Measurements from ENCODE around the gene ANKRD55.
"Not testable (repeated sequence)": the region's sequence is repeated elsewhere in the genome, so short reads cannot be mapped to it uniquely, and the experiment has no call there.

ANKRD55 gene

DNA sequence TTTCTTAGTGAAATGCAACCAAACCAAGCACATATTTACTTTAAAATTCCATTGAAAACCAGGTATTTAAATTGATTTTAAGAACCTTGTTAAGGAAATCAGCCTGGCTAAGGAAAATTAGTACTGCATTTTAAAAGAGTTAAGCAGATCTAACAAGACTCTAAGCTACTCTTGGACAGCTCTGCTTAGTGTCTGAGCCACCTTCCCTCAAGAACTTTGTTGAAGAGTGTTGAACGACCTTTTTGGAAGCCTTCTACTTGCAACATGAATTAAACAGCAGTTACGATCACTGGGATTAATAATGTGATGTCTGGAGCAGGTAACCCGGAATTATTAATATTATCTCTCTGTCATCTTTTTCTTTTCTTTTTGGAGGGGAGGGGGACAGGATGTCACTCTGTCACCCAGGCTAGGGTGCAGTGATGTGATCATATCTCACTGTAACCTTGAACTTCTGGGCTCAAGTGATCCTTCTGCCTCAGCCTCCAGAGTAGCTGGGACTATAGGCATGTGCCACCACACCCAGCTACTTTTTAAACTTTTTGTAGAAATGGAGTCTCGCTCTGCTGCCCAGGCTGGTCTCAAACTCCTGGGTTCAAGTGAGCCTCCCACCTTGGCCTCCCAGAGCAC is 74.7 kb downstream of the ANKRD55 start:
- peaks cover 3% of the 10 kb centered on the region for H3K27me3 Mint-ChIP-seq (ENCODE audit: low read depth, poor library complexity)
- no peak overlapping the region for H3K27ac Mint-ChIP-seq
- no peaks in the 10 kb centered on the region for H3K36me3 Mint-ChIP-seq (ENCODE audit: low read depth)
- no peak for DNase-seq
- H3K4me1 Mint-ChIP-seq: peaks cover 73% of the 10 kb centered on the region
- TF ChIP-seq, protein P1, sequence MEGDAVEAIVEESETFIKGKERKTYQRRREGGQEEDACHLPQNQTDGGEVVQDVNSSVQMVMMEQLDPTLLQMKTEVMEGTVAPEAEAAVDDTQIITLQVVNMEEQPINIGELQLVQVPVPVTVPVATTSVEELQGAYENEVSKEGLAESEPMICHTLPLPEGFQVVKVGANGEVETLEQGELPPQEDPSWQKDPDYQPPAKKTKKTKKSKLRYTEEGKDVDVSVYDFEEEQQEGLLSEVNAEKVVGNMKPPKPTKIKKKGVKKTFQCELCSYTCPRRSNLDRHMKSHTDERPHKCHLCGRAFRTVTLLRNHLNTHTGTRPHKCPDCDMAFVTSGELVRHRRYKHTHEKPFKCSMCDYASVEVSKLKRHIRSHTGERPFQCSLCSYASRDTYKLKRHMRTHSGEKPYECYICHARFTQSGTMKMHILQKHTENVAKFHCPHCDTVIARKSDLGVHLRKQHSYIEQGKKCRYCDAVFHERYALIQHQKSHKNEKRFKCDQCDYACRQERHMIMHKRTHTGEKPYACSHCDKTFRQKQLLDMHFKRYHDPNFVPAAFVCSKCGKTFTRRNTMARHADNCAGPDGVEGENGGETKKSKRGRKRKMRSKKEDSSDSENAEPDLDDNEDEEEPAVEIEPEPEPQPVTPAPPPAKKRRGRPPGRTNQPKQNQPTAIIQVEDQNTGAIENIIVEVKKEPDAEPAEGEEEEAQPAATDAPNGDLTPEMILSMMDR (IDR thresholded peaks at IDR 0.05): no peak
- H3K9me3 Mint-ChIP-seq: no peaks in the 10 kb centered on the region
- H3K4me3 Mint-ChIP-seq: no peak overlapping the region

DNA sequence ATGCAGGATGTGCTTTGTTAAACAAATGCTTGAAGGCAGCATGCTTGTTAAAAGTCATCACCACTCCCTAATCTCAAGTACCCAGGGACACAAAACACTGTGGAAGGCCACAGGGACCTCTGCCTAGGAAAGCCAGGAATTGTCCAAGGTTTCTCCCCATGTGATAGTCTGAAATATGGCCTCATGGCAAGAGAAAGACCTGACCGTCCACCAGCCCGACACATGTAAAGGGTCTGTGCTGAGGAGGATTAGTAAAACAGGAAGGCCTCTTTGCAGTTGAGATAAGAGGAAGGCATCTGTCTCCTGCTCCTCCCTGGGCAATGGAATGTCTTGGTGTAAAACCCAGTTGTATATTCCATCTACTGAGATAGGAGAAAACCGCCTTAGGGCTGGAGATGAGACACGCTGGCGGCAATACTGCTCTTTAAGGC is 75.9 kb downstream of the ANKRD55 start:
- H3K36me3 Mint-ChIP-seq (ENCODE audit: low read depth); H3K4me3 Mint-ChIP-seq; H3K9me3 Mint-ChIP-seq; H3K27me3 Mint-ChIP-seq (ENCODE audit: low read depth, poor library complexity); DNase-seq: not testable (repeated sequence)
- peak overlapping the region; percentile 97 for H3K27ac Mint-ChIP-seq
- peaks cover 68% of the 10 kb centered on the region for H3K4me1 Mint-ChIP-seq

DNA sequence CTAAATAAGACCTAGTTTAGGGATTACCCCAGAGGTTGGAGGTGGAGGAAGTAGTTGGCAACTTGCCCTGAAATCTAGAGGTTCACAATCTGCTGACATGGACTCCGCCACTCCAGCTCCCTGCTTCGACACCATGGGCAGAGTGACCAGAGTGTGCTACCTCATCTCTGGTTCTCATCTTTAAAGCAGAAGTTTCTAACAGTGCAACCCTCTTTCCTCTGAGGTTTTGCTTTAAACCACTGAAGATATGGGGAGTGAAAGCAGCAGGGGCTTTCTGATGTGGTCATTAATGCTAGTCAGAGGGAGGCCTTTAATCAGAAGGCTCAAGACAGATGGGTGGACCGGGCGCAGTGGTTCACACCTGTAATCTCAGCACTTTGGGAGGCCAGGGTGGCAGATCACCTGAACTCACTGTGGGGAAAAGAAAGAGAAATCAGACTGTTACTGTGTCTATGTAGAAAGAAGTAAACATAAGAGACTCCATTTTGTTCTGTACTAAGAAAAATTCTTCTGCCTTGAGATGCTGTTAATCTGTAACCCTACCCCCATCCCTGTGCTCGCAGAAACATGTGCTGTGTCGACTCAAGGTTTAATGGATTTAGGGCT is 76.4 kb downstream of the ANKRD55 start:
- H3K4me1 Mint-ChIP-seq: peaks cover 68% of the 10 kb centered on the region
- not testable (repeated sequence) for H3K4me3 Mint-ChIP-seq; H3K27me3 Mint-ChIP-seq (ENCODE audit: low read depth, poor library complexity); H3K36me3 Mint-ChIP-seq (ENCODE audit: low read depth); DNase-seq; H3K9me3 Mint-ChIP-seq
- peak overlapping the region; percentile 97 for H3K27ac Mint-ChIP-seq

DNA sequence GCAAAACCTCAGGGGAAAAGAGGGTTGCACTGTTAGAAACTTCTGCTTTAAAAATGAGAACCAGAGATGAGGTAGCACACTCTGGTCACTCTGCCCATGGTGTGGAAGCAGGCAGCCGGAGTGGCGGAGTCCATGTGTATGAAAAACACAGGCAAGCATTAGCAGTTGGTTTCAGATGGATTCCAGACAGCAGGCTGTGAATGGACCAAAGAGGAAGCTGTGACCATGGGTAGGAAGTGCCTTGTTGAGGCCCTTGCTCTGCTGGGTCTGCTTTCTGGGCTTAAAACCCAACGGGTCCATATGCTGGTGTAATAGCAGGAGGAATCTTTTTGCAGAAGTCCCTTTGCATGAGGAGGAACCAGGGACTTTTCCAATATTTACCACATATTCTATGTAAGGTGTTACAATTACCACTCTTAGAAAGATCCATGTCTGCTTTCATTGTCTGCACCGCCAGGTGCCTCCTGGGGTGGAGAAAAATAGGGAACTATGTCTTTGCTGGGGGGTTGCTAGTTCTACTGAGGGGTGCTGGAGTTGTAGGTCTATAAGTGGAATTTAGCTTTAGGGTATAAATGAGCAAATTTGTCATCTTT is 77.0 kb downstream of the ANKRD55 start:
- Mint-ChIP-seq H3K4me3 (no peak overlapping the region), H3K4me1 (peaks cover 62% of the 10 kb centered on the region), H3K36me3 (ENCODE audit: low read depth) (no peaks in the 10 kb centered on the region), H3K27me3 (ENCODE audit: low read depth, poor library complexity) (peaks cover 3% of the 10 kb centered on the region), H3K27ac (peak overlapping the region; percentile 77), H3K9me3 (no peaks in the 10 kb centered on the region)
- DNase-seq: no peak
- TF ChIP-seq, protein P1 (IDR thresholded peaks at IDR 0.05): no peak

DNA sequence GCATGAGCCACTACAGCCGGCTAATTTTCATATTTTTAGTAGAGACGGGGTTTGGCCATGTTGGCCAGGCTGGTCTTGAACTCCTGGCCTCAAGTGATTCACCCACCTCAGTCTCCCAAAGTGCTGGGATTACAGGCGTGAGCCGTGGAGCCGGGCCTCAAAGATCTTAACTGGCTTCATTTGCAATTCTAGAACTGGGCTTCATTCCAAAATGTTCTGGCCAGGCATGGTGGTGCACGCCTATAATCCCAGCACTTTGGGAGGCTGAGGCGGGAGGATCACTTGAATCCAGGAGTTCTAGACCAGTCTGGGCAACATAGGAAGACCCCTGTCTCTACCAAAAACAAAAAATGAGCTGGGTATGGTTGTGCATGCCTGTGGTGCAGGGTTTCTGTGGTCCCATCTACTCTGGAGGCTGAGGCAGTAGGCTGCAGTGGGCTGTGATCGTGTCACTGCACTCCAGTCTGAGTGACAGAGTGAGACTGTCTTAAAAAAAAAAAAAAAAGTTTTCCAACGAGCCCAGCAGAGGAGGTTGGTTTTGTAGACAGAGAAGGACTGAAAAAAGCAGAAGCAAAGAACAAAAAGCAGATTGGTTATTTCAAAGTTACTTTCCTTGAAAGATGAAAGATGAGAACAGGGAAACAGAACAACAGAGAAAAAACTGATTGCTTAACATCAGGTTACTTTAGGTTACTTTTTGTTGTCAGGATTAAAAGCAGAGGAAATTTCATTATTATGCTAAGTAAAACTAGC is 78.2 kb downstream of the ANKRD55 start:
- TF ChIP-seq, protein P1 (IDR thresholded peaks at IDR 0.05): no peak
- peaks cover 50% of the 10 kb centered on the region for H3K4me1 Mint-ChIP-seq
- no peak for DNase-seq
- no peak overlapping the region for H3K27ac Mint-ChIP-seq
- H3K4me3 Mint-ChIP-seq: no peak overlapping the region
- peaks cover 3% of the 10 kb centered on the region for H3K27me3 Mint-ChIP-seq (ENCODE audit: low read depth, poor library complexity)
- H3K36me3 Mint-ChIP-seq (ENCODE audit: low read depth): no peaks in the 10 kb centered on the region
- H3K9me3 Mint-ChIP-seq: no peaks in the 10 kb centered on the region

DNA sequence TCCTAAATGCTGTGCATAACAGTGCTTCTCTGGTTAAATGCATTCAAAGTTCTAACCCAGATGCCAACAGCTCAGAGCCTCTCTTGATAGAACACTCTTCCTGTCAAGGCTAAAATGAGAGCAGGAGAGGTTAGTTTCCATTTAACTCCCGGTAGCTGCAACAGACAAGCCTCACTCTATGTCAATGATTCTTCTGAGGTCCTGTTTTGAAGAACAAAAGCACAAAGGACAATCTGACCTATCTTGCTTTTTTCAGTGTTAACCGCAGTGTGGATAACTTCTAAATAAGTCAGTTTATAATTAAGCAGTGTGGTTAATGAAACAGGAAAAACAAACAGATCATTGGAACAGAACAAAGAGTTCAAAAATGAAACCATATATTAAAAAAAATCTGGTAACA is 80.7 kb downstream of the ANKRD55 start:
- Mint-ChIP-seq H3K27me3 (ENCODE audit: low read depth, poor library complexity) (peaks cover 3% of the 10 kb centered on the region), H3K4me1 (peaks cover 50% of the 10 kb centered on the region), H3K27ac (peak overlapping the region; percentile 9), H3K36me3 (ENCODE audit: low read depth) (no peaks in the 10 kb centered on the region), H3K9me3 (no peaks in the 10 kb centered on the region), H3K4me3 (no peak overlapping the region)
- TF ChIP-seq, protein P1 (IDR thresholded peaks at IDR 0.05): no peak
- no peak for DNase-seq

DNA sequence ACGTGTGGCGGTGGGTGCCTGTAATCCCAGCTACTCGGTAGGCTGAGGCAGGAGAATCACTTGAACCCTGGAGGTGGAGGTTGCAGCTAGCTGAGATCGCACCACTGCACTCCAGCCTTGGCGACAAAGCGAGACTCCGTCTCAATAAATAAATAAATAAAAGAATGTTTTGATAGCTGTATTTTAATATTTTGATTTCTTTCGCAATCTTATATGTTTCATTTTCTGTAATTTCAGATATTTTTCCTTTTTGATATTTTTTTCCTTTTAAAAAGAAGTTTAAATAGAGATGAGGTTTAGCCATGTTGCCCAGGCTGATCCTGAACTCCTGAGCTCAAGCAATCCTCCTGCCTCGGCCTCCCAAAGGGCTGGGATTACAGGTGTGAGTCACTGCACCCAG is 82.4 kb downstream of the ANKRD55 start:
- not testable (repeated sequence) for H3K4me3 Mint-ChIP-seq; H3K9me3 Mint-ChIP-seq; H3K27me3 Mint-ChIP-seq (ENCODE audit: low read depth, poor library complexity); DNase-seq; H3K36me3 Mint-ChIP-seq (ENCODE audit: low read depth); H3K27ac Mint-ChIP-seq
- H3K4me1 Mint-ChIP-seq: peaks cover 33% of the 10 kb centered on the region
